OCI-LY7 (cell line): ENCODE measurements around the gene FAAH2. TPM values are rescaled to one million over a fixed set of nuclear protein-coding genes. Genes with fewer than 3 reads are reported as not detected.

Experiments used
- BruUV-seq: library from RNA; stranded (reverse); fragments of 400-500 nt; replicated peaks from 2 replicates; lab custom pipeline; 2021; lab: Mats Ljungman, UMichigan
- CTCF ChIA-PET: fragments of 300-600 bp; sonication (Branson Sonifier 250); formaldehyde crosslinking; loops from one replicate; lab custom pipeline; 2022; ENCODE audit warnings: antibody characterized with exemption; ENCODE audit not compliant: unreplicated experiment; lab: Charles Lee
- POLR2A ChIA-PET: fragments of 300-600 bp; sonication (Branson Sonifier 250); formaldehyde crosslinking; loops from one replicate; lab custom pipeline; 2022; ENCODE audit warnings: antibody characterized with exemption; lab: Charles Lee
- DNase-seq: peaks from one replicate; pipeline ENCODE4 v3.0.0-alpha.2; 2015; ENCODE audit warnings: low spot score
- H2AFZ ChIP-seq: fragments of 200-600 bp; sonication (generic), shearing (Covaris generic); 2 replicates; pipeline ENCODE4 v1.6.1; 2014; ENCODE audit warnings: mild to moderate bottlenecking, antibody characterized with exemption, low read length, moderate library complexity
- H3K27ac ChIP-seq: fragments of 200-600 bp; sonication (generic); 2 replicates; pipeline ENCODE4 v1.5.1; 2014; ENCODE audit warnings: mixed run types, low read depth, mild to moderate bottlenecking, moderate library complexity, low read length, inconsistent platforms; ENCODE audit not compliant: poor library complexity, severe bottlenecking
- H3K36me3 ChIP-seq: fragments of 200-600 bp; sonication (generic); 2 replicates; pipeline ENCODE4 v1.6.1; 2014; ENCODE audit warnings: mild to moderate bottlenecking, antibody characterized with exemption, low read length, moderate library complexity, mixed read lengths; ENCODE audit not compliant: insufficient read depth
- H3K4me1 ChIP-seq: fragments of 200-600 bp; sonication (generic); 2 replicates; pipeline ENCODE4 v1.5.1; 2014; ENCODE audit warnings: mild to moderate bottlenecking, low read length; ENCODE audit not compliant: insufficient read depth, poor library complexity, severe bottlenecking
- H3K4me2 ChIP-seq: fragments of 200-600 bp; sonication (generic); 2 replicates; pipeline ENCODE4 v1.6.1; 2014; ENCODE audit warnings: mild to moderate bottlenecking, low read length
- H3K4me3 ChIP-seq: fragments of 200-600 bp; sonication (generic); 2 replicates; pipeline ENCODE4 v1.5.1; 2014; ENCODE audit warnings: mild to moderate bottlenecking, low read depth, low read length; ENCODE audit not compliant: poor library complexity, severe bottlenecking
- H3K79me2 ChIP-seq: fragments of 200-600 bp; sonication (generic); 2 replicates; pipeline ENCODE4 v1.6.1; 2016; ENCODE audit warnings: low read depth, mild to moderate bottlenecking, low read length, moderate library complexity, mixed read lengths; ENCODE audit not compliant: insufficient read depth
- H3K9me2 ChIP-seq: fragments of 200-600 bp; sonication (generic); 2 replicates; pipeline ENCODE4 v1.6.1; 2016; ENCODE audit warnings: mild to moderate bottlenecking, low read length, mixed read lengths; ENCODE audit not compliant: insufficient read depth
- H3K9me3 ChIP-seq: fragments of 200-600 bp; sonication (generic); 2 replicates; pipeline ENCODE4 v1.6.1; 2014; ENCODE audit warnings: mild to moderate bottlenecking, mixed run types, low read length, mixed read lengths
- H4K20me1 ChIP-seq: fragments of 200-600 bp; sonication (generic); 2 replicates; pipeline ENCODE4 v1.6.1; 2014; ENCODE audit warnings: mild to moderate bottlenecking, antibody characterized with exemption, low read length, moderate library complexity, mixed read lengths; ENCODE audit not compliant: insufficient read depth
- EZH2phosphoT487 ChIP-seq: fragments of 200-600 bp; sonication (generic); IDR thresholded peaks from 2 replicates; pipeline ENCODE4 v1.6.1; 2018; ENCODE audit warnings: low read depth, borderline replicate concordance, mild to moderate bottlenecking, mixed run types, antibody characterized with exemption, low read length, moderate library complexity, mixed read lengths
- intact Hi-C: fragments of 100-400 bp; cut with micrococcal nuclease; formaldehyde crosslinking; loops from one replicate; pipeline ENCODE4 v1.10.0; 2022; ENCODE audit not compliant: unreplicated experiment
- total RNA-seq, 2 experiments: library from RNA; depleted of rRNA in 1 of 2; stranded (reverse); fragments of >200 nt in 1 of 2; shearing (Covaris generic) in 1 of 2; gene quantifications; 2 replicates each; pipeline ENCODE4 v1.2.3, GENCODE V29; 2014 to 2022
- TF ChIP-seq, protein P1 (sequence below): fragments of 200-600 bp; sonication (generic); conservative IDR thresholded peaks from 2 replicates; pipeline ENCODE4 v1.5.1; 2014; ENCODE audit warnings: mild to moderate bottlenecking, antibody characterized with exemption, low read length, moderate library complexity, mixed read lengths

The FAAH2 gene
- total RNA-seq, 2 experiments from 2014 or later, result 1.3 to 6.3 TPM

DNA sequence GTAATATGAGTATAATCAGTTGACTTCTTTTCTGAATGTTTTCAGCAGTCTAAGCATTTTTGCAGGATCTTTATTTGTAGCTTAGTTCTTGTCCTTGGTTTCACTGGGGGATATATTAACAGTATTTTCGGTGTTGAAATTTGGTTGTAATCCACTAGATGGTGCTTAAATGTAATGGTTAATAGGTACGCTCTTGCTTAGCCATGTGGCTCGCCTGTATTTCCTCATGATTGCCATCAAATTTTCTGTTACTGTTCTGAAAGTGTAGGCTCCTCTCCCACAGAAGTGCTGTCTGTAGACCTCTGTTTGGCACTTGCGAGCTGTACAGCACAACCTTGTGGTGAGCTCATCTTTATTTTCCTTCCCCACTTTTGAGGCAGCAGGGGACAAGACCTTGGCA lies 3.9 kb upstream of the FAAH2 start:
- Histone ChIP-seq H3K27ac (no peak overlapping the region), H3K4me1 (peaks cover 9% of the 10 kb centered on the region), H4K20me1 (no peaks in the 10 kb centered on the region), H3K4me3 (no peak overlapping the region), H3K36me3 (no peaks in the 10 kb centered on the region), H3K4me2 (no peak overlapping the region), H3K9me3 (no peaks in the 10 kb centered on the region), H2AFZ (0 out of 2 replicates have a peak overlapping the region, but pooled peaks have one; percentile 3), H3K79me2 (peaks cover 5% of the 10 kb centered on the region; the same call in 1 of the 2 replicates), H3K9me2 (no peaks in the 10 kb centered on the region)
- CTCF ChIA-PET, result no interaction called here
- intact Hi-C loops, result no loop called here
- TF ChIP-seq, protein P1, sequence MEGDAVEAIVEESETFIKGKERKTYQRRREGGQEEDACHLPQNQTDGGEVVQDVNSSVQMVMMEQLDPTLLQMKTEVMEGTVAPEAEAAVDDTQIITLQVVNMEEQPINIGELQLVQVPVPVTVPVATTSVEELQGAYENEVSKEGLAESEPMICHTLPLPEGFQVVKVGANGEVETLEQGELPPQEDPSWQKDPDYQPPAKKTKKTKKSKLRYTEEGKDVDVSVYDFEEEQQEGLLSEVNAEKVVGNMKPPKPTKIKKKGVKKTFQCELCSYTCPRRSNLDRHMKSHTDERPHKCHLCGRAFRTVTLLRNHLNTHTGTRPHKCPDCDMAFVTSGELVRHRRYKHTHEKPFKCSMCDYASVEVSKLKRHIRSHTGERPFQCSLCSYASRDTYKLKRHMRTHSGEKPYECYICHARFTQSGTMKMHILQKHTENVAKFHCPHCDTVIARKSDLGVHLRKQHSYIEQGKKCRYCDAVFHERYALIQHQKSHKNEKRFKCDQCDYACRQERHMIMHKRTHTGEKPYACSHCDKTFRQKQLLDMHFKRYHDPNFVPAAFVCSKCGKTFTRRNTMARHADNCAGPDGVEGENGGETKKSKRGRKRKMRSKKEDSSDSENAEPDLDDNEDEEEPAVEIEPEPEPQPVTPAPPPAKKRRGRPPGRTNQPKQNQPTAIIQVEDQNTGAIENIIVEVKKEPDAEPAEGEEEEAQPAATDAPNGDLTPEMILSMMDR, result peak; percentile 48; the same call in 1 of the 2 replicates
- TF ChIP-seq EZH2phosphoT487, result no peak
- POLR2A ChIA-PET, result no interaction called here
- peak; percentile 12 for DNase-seq
- BruUV-seq, result no TSS peak

DNA sequence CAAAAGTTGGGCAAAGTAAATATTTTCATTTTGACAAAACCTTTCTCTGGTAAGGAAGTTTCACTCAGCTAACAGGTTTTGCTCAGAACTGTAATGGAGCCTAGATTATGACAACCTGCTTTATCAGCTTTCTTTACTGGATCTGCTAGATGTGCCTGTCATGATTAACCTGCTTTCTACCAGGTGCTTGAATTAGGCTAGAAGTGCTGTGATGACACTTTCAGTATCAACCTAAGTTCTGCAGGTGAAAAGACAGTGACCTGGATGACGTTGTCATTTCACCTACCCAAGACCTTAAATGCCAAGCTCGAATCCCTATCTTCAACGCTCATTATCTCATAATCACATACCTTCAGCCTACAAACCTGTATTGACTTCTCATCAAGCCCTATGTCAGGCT lies 1.5 kb upstream of the FAAH2 start:
- H3K4me1 ChIP-seq, result peaks cover 11% of the 10 kb centered on the region
- TF ChIP-seq, protein P1, result no peak
- no peak for TF ChIP-seq EZH2phosphoT487
- no peaks in the 10 kb centered on the region for H3K36me3 ChIP-seq
- H2AFZ ChIP-seq, result no peak overlapping the region
- H4K20me1 ChIP-seq, result no peaks in the 10 kb centered on the region
- no peak overlapping the region for H3K4me2 ChIP-seq
- DNase-seq, result no peak
- no TSS peak for BruUV-seq
- no peaks in the 10 kb centered on the region for H3K9me2 ChIP-seq
- H3K9me3 ChIP-seq, result no peaks in the 10 kb centered on the region
- ChIA-PET CTCF (no interaction called here), POLR2A (no interaction called here)
- H3K79me2 ChIP-seq, result peaks cover 9% of the 10 kb centered on the region; the same call in 1 of the 2 replicates
- intact Hi-C loops, result no loop called here
- no peak overlapping the region for H3K4me3 ChIP-seq
- H3K27ac ChIP-seq, result no peak overlapping the region

DNA sequence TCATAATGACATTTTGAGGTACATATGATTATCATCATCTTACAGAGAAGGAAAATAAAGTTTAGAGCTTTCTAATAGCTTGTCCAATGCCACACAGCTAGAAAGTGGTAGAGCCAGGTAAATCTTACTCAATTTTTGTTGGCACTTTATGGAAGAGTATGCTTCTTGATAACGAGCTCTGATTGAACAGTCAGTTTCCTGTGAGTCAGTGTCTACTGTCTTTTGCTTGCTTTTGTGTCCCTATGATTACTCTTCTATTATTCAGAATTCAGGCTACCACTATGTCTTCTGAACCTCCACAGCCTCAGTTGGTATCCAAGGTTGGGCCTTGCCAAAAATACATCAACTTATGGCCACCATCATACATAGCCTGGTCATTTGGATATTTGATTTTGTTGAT lies 2.6 kb downstream of the FAAH2 start:
- CTCF ChIA-PET, result no interaction called here
- no peaks in the 10 kb centered on the region for H3K9me3 ChIP-seq

More for the DNA sequence above, 2.6 kb downstream of the FAAH2 start:
- intact Hi-C loops, result no loop called here
- no peak for DNase-seq
- peaks cover 9% of the 10 kb centered on the region; the same call in 1 of the 2 replicates for H3K79me2 ChIP-seq
- BruUV-seq, result no TSS peak
- H2AFZ ChIP-seq, result no peak overlapping the region
- no peak overlapping the region for H3K4me3 ChIP-seq
- H3K4me2 ChIP-seq, result no peak overlapping the region
- no peak for TF ChIP-seq EZH2phosphoT487
- TF ChIP-seq, protein P1, result no peak
- peaks cover 11% of the 10 kb centered on the region for H3K4me1 ChIP-seq
- no peak overlapping the region for H3K27ac ChIP-seq
- H3K36me3 ChIP-seq, result no peaks in the 10 kb centered on the region
- H3K9me2 ChIP-seq, result no peaks in the 10 kb centered on the region
- POLR2A ChIA-PET, result no interaction called here
- no peaks in the 10 kb centered on the region for H4K20me1 ChIP-seq
